Tibial artery (tissue), 4 donors: ENCODE results near the gene PLBD2.
A peak's percentile ranks its signal among the peaks of the same experiment; 100 is the strongest.

Source experiments
- DNase-seq, 2 donors: peaks; one replicate each; pipeline ENCODE4 v3.0.0-alpha.2; 2019
- H3K27ac ChIP-seq, 2 donors: fragments of 200-600 bp; sonication (generic) in 1 of 2; 1 replicate in 1 of 2; 2 replicates in 1 of 2; pipeline ENCODE4 v1.5.1; 2018 to 2019; ENCODE audit warnings: mild to moderate bottlenecking in 1 of 2
- H3K27me3 ChIP-seq, 2 donors: fragments of 200-600 bp; sonication (generic) in 1 of 2; one replicate each; pipeline versions ENCODE4 v1.5.1 to v1.6.0; 2016 to 2019
- H3K36me3 ChIP-seq, 3 donors: fragments of 200-600 bp; sonication (generic) in 2 of 3; one replicate each; pipeline ENCODE4 v1.5.1; 2016 to 2019; ENCODE audit warnings: mild to moderate bottlenecking in 2 of 3
- H3K4me1 ChIP-seq, 4 donors: fragments of 200-600 bp; sonication (generic) in 2 of 4; 1 replicate in 3 of 4; 2 replicates in 1 of 4; pipeline ENCODE4 v1.5.1; 2016 to 2019
- H3K4me3 ChIP-seq, 2 donors: fragments of 200-600 bp; sonication (generic) in 1 of 2; 1 replicate in 1 of 2; 2 replicates in 1 of 2; pipeline ENCODE4 v1.5.1; 2018 to 2019; ENCODE audit warnings: mild to moderate bottlenecking in 2 of 2
- H3K9me3 ChIP-seq, 3 donors: fragments of 200-600 bp; sonication (generic) in 1 of 3; one replicate each; pipeline ENCODE4 v1.5.1; 2016 to 2019
- CTCF ChIP-seq, 2 experiments: fragments of 200-600 bp in 1 of 2; fragments of 450-650 bp in 1 of 2; IDR thresholded peaks; one replicate each; pipeline ENCODE4 v1.5.1; 2017 to 2019; ENCODE audit warnings: antibody characterized with exemption in 2 of 2, mild to moderate bottlenecking in 1 of 2, moderate library complexity in 1 of 2
- intact Hi-C: fragments of 100-400 bp; cut with DNase I; formaldehyde crosslinking; loops from one replicate; pipeline ENCODE4 v1.15.0; 2023; ENCODE audit warnings: low total_unique reads

Gene PLBD2

GRCh38 chr12:113358381-113359132 is at the start of gene PLBD2:
PLBD2 (plus strand) TSS chr12:113358587; CDS start chr12:113358601, 14 bp downstream.
- Histone ChIP-seq H3K27ac (peak within 1 kb of the TSS; percentile 85 to 86), H3K4me1 (peaks cover 0 to 20% (median 14%) of the 10 kb centered on the region in 4 donors), H3K4me3 (peak within 1 kb of the TSS; percentile 68 to 78), H3K27me3 (no peaks in the 10 kb centered on the region), H3K9me3 (no peaks in the 10 kb centered on the region), H3K36me3 (peaks cover 0 to 2% (median 0%) of the 10 kb centered on the region in 3 donors)
- DNase-seq: peak; percentile 93 to 96
- peak in 1 of 2 experiments; percentile 9 for TF ChIP-seq CTCF (IDR thresholded peaks at IDR 0.05)
- intact Hi-C loops: loop anchor here (5.0 kb wide), 1 partner anchor 161 kb away; no protein-coding TSS in a partner anchor

- Histone ChIP-seq H3K9me3 (no peaks in the 10 kb centered on the region), H3K4me1 (no peaks in the 10 kb centered on the region), H3K36me3 (peaks cover 66 to 94% (median 68%) of the 10 kb centered on the region in 3 donors), H3K27ac (no peak overlapping the region), H3K4me3 (no peak overlapping the region), H3K27me3 (no peaks in the 10 kb centered on the region)
- intact Hi-C loops: no loop called here
- no peak for DNase-seq
- TF ChIP-seq CTCF (IDR thresholded peaks at IDR 0.05): no peak
These were observed 47.9 kb upstream of the PLBD2 start for GRCh38 chr12:113310489-113310888.

- Histone ChIP-seq H3K4me1 (no peaks in the 10 kb centered on the region), H3K36me3 (peaks cover 55 to 96% (median 66%) of the 10 kb centered on the region in 3 donors), H3K9me3 (no peaks in the 10 kb centered on the region), H3K27me3 (no peaks in the 10 kb centered on the region), H3K4me3 (no peak overlapping the region), H3K27ac (no peak overlapping the region)
- TF ChIP-seq CTCF (IDR thresholded peaks at IDR 0.05): no peak
- intact Hi-C loops: no loop called here
- DNase-seq: no peak
These were observed 44.3 kb upstream of the PLBD2 start for GRCh38 chr12:113314121-113314529.

- H3K27ac ChIP-seq: no peak overlapping the region
- no peak for TF ChIP-seq CTCF (IDR thresholded peaks at IDR 0.05)
- H3K27me3 ChIP-seq: no peaks in the 10 kb centered on the region
- DNase-seq: no peak
- peaks cover 43 to 96% (median 68%) of the 10 kb centered on the region in 3 donors for H3K36me3 ChIP-seq
- H3K9me3 ChIP-seq: no peaks in the 10 kb centered on the region
- intact Hi-C loops: no loop called here
- no peak overlapping the region for H3K4me3 ChIP-seq
- H3K4me1 ChIP-seq: no peaks in the 10 kb centered on the region
These were observed 43.0 kb upstream of the PLBD2 start for GRCh38 chr12:113315358-113315757.

- no peak for DNase-seq
- H3K36me3 ChIP-seq: peaks cover 43 to 96% (median 68%) of the 10 kb centered on the region in 3 donors
- no peak overlapping the region for H3K27ac ChIP-seq
- H3K4me3 ChIP-seq: no peak overlapping the region
- no peaks in the 10 kb centered on the region for H3K27me3 ChIP-seq
- H3K9me3 ChIP-seq: no peaks in the 10 kb centered on the region
- intact Hi-C loops: no loop called here
- no peaks in the 10 kb centered on the region for H3K4me1 ChIP-seq
- no peak for TF ChIP-seq CTCF (IDR thresholded peaks at IDR 0.05)
These were observed 42.2 kb upstream of the PLBD2 start for GRCh38 chr12:113316155-113316554.
